HTERT RPE-1 (cell line): Measurements from ENCODE around the gene EGFR.

Experiments
- in situ Hi-C: fragments of 300-500 bp; cut with MboI; formaldehyde crosslinking; loops from 4 replicates; pipeline ENCODE4 v1.14.3; 2020; ENCODE audit warnings: low sequenced_read_pairs

Gene EGFR

GRCh38 chr7:55099821-55100543, 81.2 kb downstream of the EGFR start:
- in situ Hi-C loops: no loop called here

GRCh38 chr7:55100544-55101327, 81.9 kb downstream of the EGFR start:
- in situ Hi-C loops: no loop called here

GRCh38 chr7:55101359-55101758, 82.5 kb downstream of the EGFR start:
- in situ Hi-C loops: no loop called here

GRCh38 chr7:55104123-55104522, 85.3 kb downstream of the EGFR start:
- in situ Hi-C loops: no loop called here

- in situ Hi-C loops: no loop called here
Observed at GRCh38 chr7:55104712-55105433, 86.1 kb downstream of the EGFR start.

GRCh38 chr7:55105952-55106351, 87.1 kb downstream of the EGFR start:
- in situ Hi-C loops: no loop called here

GRCh38 chr7:55107946-55108345, 89.1 kb downstream of the EGFR start:
- in situ Hi-C loops: no loop called here

GRCh38 chr7:55108401-55108800, 89.6 kb downstream of the EGFR start:
- in situ Hi-C loops: no loop called here

GRCh38 chr7:55108818-55109217, 90.0 kb downstream of the EGFR start:
- in situ Hi-C loops: no loop called here

GRCh38 chr7:55109404-55110167, 90.8 kb downstream of the EGFR start:
- in situ Hi-C loops: no loop called here

- in situ Hi-C loops: no loop called here
Observed at GRCh38 chr7:55110282-55110992, 91.6 kb downstream of the EGFR start.

- in situ Hi-C loops: no loop called here
Observed at GRCh38 chr7:55110993-55111361, 92.2 kb downstream of the EGFR start.

GRCh38 chr7:55112056-55112455, 93.2 kb downstream of the EGFR start:
- in situ Hi-C loops: no loop called here

GRCh38 chr7:55113760-55114540, 95.1 kb downstream of the EGFR start:
- in situ Hi-C loops: no loop called here

GRCh38 chr7:55117286-55117685, 98.5 kb downstream of the EGFR start:
- in situ Hi-C loops: no loop called here

GRCh38 chr7:55118426-55118825, 99.6 kb downstream of the EGFR start:
- in situ Hi-C loops: no loop called here

GRCh38 chr7:55119571-55119970, 100.8 kb downstream of the EGFR start:
- in situ Hi-C loops: no loop called here

GRCh38 chr7:55120074-55120473, 101.3 kb downstream of the EGFR start:
- in situ Hi-C loops: no loop called here

- in situ Hi-C loops: no loop called here
Observed at GRCh38 chr7:55120501-55121198, 101.8 kb downstream of the EGFR start.
